Measurements from ENCODE around the gene DISP3.

DNA sequence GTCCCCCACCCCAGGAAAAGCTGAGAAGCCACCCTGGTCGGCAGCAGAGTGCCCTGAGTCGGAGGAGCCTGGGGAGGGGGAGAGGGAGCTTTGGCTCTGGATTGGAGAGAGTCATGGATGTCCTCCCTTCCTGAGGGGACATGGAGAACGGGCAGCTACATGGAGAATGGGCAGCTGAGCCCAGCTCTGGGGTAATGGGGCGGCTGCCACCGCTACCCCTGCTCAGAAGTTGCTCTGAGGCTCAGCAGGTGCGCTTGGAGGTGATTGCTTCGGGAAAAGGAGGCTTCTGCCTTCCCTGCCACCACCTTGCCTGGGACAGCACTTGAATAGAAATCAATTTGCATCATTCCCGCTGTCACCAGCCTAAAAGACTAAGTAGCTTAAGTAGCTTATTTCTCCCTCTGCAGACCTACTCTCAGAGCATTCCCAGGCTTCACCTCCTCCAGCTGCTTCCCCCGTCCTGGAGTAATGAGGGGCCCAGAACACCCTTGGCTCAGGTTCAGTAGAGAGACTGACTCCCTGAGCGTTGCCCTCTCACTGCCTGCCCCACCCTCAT lies 8.3 kb downstream of the DISP3 start:
- no peak for TF ChIP-seq POLR2AphosphoS5 (IDR thresholded peaks at IDR 0.05)
- no peak for TF ChIP-seq POLR2A (IDR thresholded peaks at IDR 0.05)

Data from spleen (tissue), 3 donors.